Neural progenitor cell (in vitro differentiated cells): Measurements from ENCODE around the gene ZNF18. TPM values are rescaled to one million over a fixed set of nuclear protein-coding genes. Genes with fewer than 3 reads are reported as not detected.

Source experiments
- DNase-seq: peaks from one replicate; pipeline ENCODE4 v3.0.0-alpha.2; 2016; ENCODE audit warnings: low spot score
- H2AFZ ChIP-seq: fragments of 200-600 bp; sonication (generic); replicated peaks from 2 replicates; pipeline ENCODE4 v1.6.1; 2016; ENCODE audit warnings: antibody characterized with exemption
- H3F3A ChIP-seq: fragments of 200-600 bp; sonication (generic); 2 replicates; pipeline ENCODE4 v1.6.1; 2016; ENCODE audit warnings: antibody characterized with exemption, low read depth
- H3K27ac ChIP-seq: fragments of 200-600 bp; sonication (generic); 2 replicates; pipeline ENCODE4 v1.5.1; 2016; ENCODE audit warnings: mild to moderate bottlenecking
- H3K27me3 ChIP-seq: fragments of 200-600 bp; sonication (generic); 2 replicates; pipeline ENCODE4 v1.6.1; 2016; ENCODE audit warnings: mild to moderate bottlenecking, moderate library complexity
- H3K36me3 ChIP-seq: fragments of 200-600 bp; sonication (generic); 2 replicates; pipeline ENCODE4 v1.5.1; 2016
- H3K4me1 ChIP-seq: fragments of 200-600 bp; sonication (generic); 2 replicates; pipeline ENCODE4 v1.6.1; 2016; ENCODE audit warnings: mixed run types
- H3K4me2 ChIP-seq: fragments of 200-600 bp; sonication (generic); 2 replicates; pipeline ENCODE4 v1.6.1; 2016
- H3K4me3 ChIP-seq: fragments of 200-600 bp; sonication (generic); 2 replicates; pipeline ENCODE4 v1.5.1; 2016
- H3K79me2 ChIP-seq: fragments of 200-600 bp; sonication (generic); 2 replicates; pipeline ENCODE4 v1.6.1; 2016; ENCODE audit warnings: low read depth
- H3K9ac ChIP-seq: fragments of 200-600 bp; sonication (generic); 2 replicates; pipeline ENCODE4 v1.6.1; 2016
- H3K9me3 ChIP-seq: fragments of 200-600 bp; sonication (generic); 2 replicates; pipeline ENCODE4 v1.5.1; 2016; ENCODE audit warnings: low read depth
- H4K20me1 ChIP-seq: fragments of 200-600 bp; sonication (generic); 2 replicates; pipeline ENCODE4 v1.6.1; 2016; ENCODE audit warnings: low read depth
- H3K27ac Mint-ChIP-seq: 3 replicates; pipeline ENCODE4 v1.8.0; 2021; ENCODE audit warnings: mixed read lengths
- H3K27me3 Mint-ChIP-seq: 2 replicates; pipeline ENCODE4 v1.8.0; 2022; ENCODE audit warnings: low read depth, mild to moderate bottlenecking, inconsistent platforms, moderate library complexity, mixed read lengths; ENCODE audit not compliant: insufficient read depth
- H3K36me3 Mint-ChIP-seq: 3 replicates; pipeline ENCODE4 v1.8.0; 2021; ENCODE audit warnings: mixed read lengths
- H3K4me1 Mint-ChIP-seq: 3 replicates; pipeline ENCODE4 v1.8.0; 2021; ENCODE audit warnings: mixed read lengths
- H3K4me3 Mint-ChIP-seq: 3 replicates; pipeline ENCODE4 v1.8.0; 2021; ENCODE audit warnings: mild to moderate bottlenecking, moderate library complexity, mixed read lengths
- H3K9me3 Mint-ChIP-seq: 3 replicates; pipeline ENCODE4 v1.8.0; 2020; ENCODE audit warnings: mixed read lengths
- CTCF ChIP-seq: fragments of 200-600 bp; sonication (generic); IDR thresholded peaks from 2 replicates; pipeline ENCODE4 v1.5.1; 2017; ENCODE audit warnings: antibody characterized with exemption, mild to moderate bottlenecking
- EZH2 ChIP-seq: fragments of 200-600 bp; sonication (generic); IDR thresholded peaks from 2 replicates; pipeline ENCODE4 v1.6.1; 2017; ENCODE audit warnings: antibody characterized with exemption, mild to moderate bottlenecking, moderate library complexity
- EZH2phosphoT487 ChIP-seq: fragments of 200-600 bp; sonication (generic); IDR thresholded peaks from 2 replicates; pipeline ENCODE4 v1.6.1; 2017; ENCODE audit warnings: antibody characterized with exemption
- total RNA-seq: library from RNA; depleted of rRNA; stranded (reverse); fragments of >200 nt; gene quantifications from 2 replicates; pipeline ENCODE4 v1.2.3, GENCODE V29; 2015; ENCODE audit warnings: low replicate concordance

ZNF18 gene
- total RNA-seq, 1 donor from 2014 or later = 15.9 TPM

- TF ChIP-seq CTCF (no peak), EZH2phosphoT487 (no peak), EZH2 (no peak)
- H3K36me3 Mint-ChIP-seq = peaks cover 8% of the 10 kb centered on the region
- H3K4me1 Mint-ChIP-seq = peaks cover 8% of the 10 kb centered on the region
Observed at GRCh38 chr17:11969565-11969964, 27.7 kb downstream of the ZNF18 start.

GRCh38 chr17:11954936-11955335 is 42.3 kb downstream of the ZNF18 start:
- H3F3A ChIP-seq = no peaks in the 10 kb centered on the region
- TF ChIP-seq EZH2 (no peak), EZH2phosphoT487 (no peak), CTCF (no peak)
- no peak overlapping the region for H3K9ac ChIP-seq
- H4K20me1 ChIP-seq = no peaks in the 10 kb centered on the region
- peaks cover 8% of the 10 kb centered on the region for H3K9me3 Mint-ChIP-seq
- H3K4me3 Mint-ChIP-seq = no peak overlapping the region
- no peak overlapping the region for H3K27ac ChIP-seq
- H3K36me3 Mint-ChIP-seq = no peaks in the 10 kb centered on the region
- H3K4me1 ChIP-seq = no peaks in the 10 kb centered on the region
- H3K27ac Mint-ChIP-seq = no peak overlapping the region
- H2AFZ ChIP-seq = no peak overlapping the region
- H3K27me3 Mint-ChIP-seq = no peaks in the 10 kb centered on the region
- DNase-seq = no peak
- H3K9me3 ChIP-seq = peaks cover 5% of the 10 kb centered on the region
- H3K4me1 Mint-ChIP-seq = no peaks in the 10 kb centered on the region
- H3K4me3 ChIP-seq = no peak overlapping the region
- peaks cover 4% of the 10 kb centered on the region for H3K36me3 ChIP-seq
- H3K4me2 ChIP-seq = no peak overlapping the region
- no peaks in the 10 kb centered on the region for H3K27me3 ChIP-seq
- H3K79me2 ChIP-seq = no peaks in the 10 kb centered on the region

More at GRCh38 chr17:11969565-11969964, 27.7 kb downstream of the ZNF18 start:
- no peak for DNase-seq
- H3K27me3 ChIP-seq = no peaks in the 10 kb centered on the region
- peaks cover 3% of the 10 kb centered on the region for H3K27me3 Mint-ChIP-seq
- no peak overlapping the region for H3K27ac Mint-ChIP-seq
- no peaks in the 10 kb centered on the region for H3K79me2 ChIP-seq
- H3K9me3 ChIP-seq = no peaks in the 10 kb centered on the region
- no peak overlapping the region for H2AFZ ChIP-seq
- no peak overlapping the region for H3K4me3 ChIP-seq
- H4K20me1 ChIP-seq = no peaks in the 10 kb centered on the region
- H3K9me3 Mint-ChIP-seq = peaks cover 19% of the 10 kb centered on the region
- no peak overlapping the region for H3K27ac ChIP-seq
- no peak overlapping the region for H3K9ac ChIP-seq
- H3K4me2 ChIP-seq = no peak overlapping the region
- no peaks in the 10 kb centered on the region for H3F3A ChIP-seq
- H3K4me1 ChIP-seq = no peaks in the 10 kb centered on the region
- peaks cover 9% of the 10 kb centered on the region for H3K36me3 ChIP-seq
- no peak overlapping the region for H3K4me3 Mint-ChIP-seq

- Histone ChIP-seq H3F3A (no peaks in the 10 kb centered on the region), H3K36me3 (peaks cover 4% of the 10 kb centered on the region), H3K79me2 (no peaks in the 10 kb centered on the region), H3K9ac (no peak overlapping the region), H3K9me3 (peaks cover 5% of the 10 kb centered on the region), H4K20me1 (no peaks in the 10 kb centered on the region), H3K27me3 (no peaks in the 10 kb centered on the region), H3K4me2 (no peak overlapping the region), H3K4me1 (no peaks in the 10 kb centered on the region), H3K27ac (no peak overlapping the region), H3K4me3 (no peak overlapping the region), H2AFZ (no peak overlapping the region)
- Mint-ChIP-seq H3K4me3 (no peak overlapping the region), H3K27me3 (no peaks in the 10 kb centered on the region), H3K4me1 (no peaks in the 10 kb centered on the region), H3K36me3 (no peaks in the 10 kb centered on the region), H3K9me3 (peaks cover 8% of the 10 kb centered on the region), H3K27ac (no peak overlapping the region)
- no peak for DNase-seq
- TF ChIP-seq CTCF = no peak
- TF ChIP-seq EZH2phosphoT487 = no peak
- no peak for TF ChIP-seq EZH2
Observed at GRCh38 chr17:11953924-11954323, 43.4 kb downstream of the ZNF18 start.
